HG03045 (cell line): ENCODE results near the gene KLHDC9.
"Not testable (repeated sequence)": the region's sequence is repeated elsewhere in the genome, so short reads cannot be mapped to it uniquely, and the experiment has no call there.

Experiments
- ATAC-seq: cut with Tn5 transposase; IDR thresholded peaks from one replicate; pipeline ENCODE4 v1.9.1; 2021; ENCODE audit warnings: mild to moderate bottlenecking, moderate library complexity; ENCODE audit not compliant: unreplicated experiment

Gene KLHDC9

DNA sequence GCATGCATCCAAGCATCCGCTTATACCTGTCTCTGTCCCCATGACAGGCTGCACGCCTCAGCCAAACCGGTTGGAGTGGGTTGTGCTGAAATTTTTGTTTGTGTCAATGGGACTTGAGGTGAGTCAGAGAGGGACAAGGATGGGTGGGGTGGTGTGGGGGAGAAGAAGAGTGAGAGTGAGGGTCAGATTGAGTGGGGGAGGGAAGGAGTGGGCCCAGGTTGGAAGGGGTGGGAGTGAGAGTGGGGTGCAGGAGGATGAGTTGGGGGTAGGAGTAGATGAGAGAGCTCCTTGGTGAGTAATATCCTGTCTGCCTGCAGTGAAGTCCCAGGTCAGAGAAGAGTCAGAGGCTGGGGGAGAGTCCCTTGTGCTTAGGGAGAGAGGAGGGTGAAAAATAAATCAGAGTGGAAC, 5.5 kb upstream of the KLHDC9 start:
- ATAC-seq: no peak

DNA sequence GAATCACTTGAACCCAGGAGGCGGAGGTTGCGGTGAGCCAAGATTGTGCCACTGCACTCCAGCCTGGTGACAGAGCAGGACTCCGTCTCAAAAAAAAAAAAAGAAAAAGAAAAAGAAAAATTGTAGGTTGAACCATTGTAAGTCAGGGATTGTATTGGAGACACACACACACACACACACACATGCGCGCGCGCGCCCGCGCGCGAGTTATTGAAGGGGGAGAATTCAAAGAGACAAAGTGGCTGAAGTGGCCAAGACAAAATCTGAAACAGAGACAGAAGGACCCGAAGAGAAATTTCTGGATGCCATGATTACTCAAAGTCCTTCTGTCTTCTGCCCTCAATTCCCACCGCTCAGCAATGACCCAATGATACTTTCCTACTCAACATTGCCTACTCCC, 3.7 kb upstream of the KLHDC9 start:
- no peak for ATAC-seq

DNA sequence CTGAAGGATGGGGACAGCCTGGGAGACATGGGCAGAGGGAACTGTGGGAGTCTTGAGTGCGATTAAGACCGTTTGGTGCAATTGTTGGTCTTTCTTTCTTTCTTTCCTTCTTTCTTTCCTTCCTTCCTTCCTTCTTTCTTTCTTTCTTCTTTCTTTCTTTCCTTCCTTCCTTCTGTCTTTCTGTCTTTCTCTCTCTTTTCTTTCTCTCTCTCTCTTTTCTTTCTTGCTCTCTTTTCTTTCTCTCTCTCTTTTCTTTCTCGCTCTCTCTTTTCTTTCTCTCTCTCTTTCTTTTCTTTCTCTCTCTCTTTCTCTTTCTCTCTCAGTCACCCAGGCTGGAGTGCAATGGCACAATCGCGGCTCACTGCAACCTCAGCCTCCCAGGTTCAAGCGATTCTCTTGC, 2.9 kb upstream of the KLHDC9 start:
- ATAC-seq: no peak

DNA sequence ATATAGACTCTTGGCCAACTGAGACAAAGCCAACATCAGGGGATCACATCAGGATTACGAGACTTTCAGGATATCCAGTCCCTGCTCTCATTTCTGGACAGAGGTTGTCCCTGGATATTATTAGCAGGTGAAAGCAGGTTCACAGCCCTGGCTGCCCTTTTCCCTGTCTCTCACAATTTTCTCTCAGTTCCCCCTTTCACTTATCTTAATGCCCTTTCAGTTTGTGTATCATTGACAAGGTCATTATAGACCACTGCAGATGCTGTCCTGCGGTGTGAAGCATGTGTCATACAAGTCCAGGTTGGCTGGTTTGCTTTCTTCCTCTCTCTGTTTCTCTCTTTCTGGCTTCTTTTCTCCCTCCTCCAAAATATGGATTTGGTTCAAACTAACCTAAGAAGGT, 2.1 kb upstream of the KLHDC9 start:
- no peak for ATAC-seq

DNA sequence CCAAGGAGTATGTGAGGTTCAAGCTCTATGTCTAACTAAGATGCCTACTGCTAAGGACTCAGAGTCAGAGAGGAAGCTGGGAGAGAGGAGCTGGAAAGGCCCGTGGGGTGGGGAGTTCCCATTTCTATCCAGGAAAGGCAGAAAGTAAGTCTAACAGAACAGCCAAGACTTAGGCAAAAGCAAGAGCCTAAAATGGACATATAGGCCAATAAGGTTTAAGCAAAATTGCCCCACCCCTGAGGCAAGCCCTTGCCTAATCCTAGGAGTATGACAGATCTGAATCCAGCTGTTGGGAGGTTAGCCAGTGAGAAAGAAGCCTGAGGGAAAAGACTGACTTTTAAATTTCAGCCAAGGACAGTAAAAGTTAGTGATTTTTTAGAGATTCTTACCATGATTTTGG, 1.6 kb upstream of the KLHDC9 start:
- no peak for ATAC-seq

DNA sequence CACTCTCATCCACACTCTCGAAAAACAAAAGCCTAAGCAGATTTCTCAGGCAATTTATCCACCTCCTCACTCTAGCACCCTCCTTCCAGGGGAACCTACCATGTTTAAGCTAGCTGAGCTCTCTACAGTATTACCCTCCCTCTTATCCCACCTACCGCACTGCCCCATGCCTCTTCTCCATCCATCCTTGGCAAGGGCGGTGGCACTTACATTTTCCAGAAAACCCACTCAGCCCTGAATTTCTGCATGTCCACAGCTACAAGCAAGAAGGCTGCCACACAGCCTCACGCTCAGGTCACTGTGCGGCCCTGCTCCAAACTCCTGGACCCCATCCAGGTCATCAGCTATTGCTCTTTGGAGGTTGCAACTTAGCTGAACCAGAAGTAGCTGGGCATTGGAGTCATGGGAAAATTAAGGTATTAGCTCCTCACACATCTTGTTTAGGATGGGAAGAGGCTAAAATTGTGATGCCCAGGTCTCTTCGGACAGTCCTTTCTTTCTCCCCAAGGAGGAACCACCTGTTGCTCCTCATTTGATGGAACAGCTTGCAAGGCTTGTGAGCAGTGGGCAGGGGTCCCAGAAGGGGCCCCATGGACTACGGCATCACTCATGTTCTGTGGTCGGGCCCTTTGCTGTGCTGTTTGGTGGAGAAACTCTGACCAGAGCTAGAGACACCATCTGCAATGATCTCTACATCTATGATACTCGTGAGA, 1.1 kb downstream of the KLHDC9 start:
- ATAC-seq: no peak

DNA sequence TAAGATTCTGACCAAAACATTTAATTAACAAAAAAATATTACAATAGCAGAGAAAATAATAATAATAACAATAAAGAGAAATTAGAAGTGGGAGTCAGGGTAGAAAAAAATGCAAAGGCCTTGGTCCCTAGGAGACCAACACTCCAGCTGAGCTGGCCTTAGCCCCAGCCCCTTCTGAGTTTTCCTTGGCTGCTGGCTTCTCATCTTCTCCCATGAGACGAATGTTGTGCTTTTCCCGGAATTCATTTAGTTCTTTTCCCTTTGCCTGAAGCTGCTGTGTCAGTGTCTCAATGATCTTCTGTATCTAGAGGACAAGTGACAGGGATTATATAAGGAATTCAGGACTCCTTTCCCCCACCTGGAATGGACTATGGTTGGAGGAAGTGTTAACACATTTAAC, 2.4 kb downstream of the KLHDC9 start:
- ATAC-seq: no peak

DNA sequence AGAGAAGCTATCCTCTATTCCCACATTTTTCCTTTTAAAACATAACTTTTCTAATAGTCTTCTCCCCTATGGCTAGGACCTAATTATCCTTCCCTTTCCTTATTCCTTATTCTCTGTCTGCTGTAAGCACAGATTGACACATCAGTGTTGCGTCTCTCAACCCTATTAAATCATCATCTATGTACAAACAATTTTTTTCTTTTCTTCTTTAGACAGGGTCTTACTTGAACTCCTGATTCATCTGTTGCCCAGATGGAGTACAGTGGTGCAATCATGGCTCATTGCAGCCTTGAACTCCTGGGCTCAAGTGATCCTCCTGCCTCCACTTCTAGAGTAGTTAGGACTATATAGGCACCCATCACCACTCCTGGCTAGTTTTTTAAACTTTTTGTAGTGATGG, 8.3 kb downstream of the KLHDC9 start:
- no peak for ATAC-seq

DNA sequence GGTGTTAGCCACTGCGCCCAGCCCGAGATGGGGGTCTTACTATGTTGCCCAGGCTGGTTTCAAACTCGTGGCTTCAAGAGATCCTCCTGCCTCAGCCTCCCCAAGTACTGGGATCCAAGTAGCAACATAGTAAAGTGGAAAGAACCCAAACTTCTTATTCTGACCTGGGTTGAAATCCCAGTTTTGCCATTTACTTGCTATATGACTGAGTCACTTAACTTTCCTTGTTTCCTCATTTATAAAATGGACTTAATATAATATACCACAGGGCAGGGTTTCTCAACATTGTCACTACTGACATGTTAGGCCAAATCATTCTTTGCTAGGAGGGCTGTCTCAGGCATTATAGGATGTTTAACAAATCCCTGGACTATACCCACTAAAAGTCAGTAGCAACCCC, 13.0 kb downstream of the KLHDC9 start:
- ATAC-seq: no peak

DNA sequence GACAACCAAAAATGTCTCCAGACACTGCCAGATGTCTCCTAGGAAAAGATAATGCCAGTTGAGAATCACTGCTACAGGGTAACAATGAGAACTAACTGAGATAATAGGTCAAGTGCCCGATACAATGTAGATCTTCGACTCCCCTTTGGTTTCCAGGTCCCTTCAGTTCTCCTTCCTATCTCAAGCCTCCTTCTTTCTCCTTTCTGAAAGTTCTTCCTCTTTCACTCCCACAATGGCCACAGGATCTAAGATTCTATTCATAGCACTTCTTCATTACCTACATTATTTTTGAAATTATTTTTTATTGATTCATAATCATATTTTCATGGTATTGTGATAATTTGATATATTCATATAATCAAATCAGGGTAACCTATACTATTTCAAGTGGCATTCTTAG, 13.4 kb downstream of the KLHDC9 start:
- ATAC-seq: no peak

DNA sequence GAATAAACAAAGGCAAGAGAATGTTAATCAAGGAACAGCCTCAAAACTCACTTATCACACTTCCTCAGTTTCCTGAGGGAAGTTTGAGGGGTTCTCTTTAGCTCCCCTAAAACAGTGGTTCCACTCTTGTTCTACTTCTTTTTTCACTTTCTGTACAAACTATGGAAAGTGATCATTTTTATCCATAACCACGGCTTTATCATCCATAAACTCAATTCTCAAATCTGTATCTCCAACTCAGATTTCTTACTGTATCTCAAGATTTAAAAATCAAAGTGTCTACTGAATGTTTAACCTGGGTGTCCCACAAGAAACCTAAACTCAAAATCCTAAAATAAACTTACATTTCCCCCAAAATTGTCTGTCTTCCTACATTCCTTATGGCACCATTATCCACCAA, 15.8 kb downstream of the KLHDC9 start:
- ATAC-seq: no peak

DNA sequence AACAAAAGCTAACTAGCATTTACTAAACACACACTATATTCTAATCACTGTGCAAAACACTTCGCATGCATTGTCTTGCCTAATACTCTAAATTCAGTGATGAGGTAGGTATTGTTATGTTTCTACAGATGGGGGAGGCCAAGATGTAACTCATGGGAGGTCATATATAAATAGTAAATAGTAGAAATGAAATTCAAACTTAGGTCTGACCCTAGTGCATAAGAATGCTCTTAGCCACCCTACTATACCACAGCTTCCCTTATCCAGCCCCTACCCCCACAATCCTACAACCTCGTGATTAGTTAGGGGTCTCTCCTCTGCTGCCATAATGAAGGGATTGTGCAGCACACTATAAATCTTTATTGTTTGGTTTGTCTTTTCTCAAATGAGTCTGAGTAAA, 16.4 kb downstream of the KLHDC9 start:
- no peak for ATAC-seq

DNA sequence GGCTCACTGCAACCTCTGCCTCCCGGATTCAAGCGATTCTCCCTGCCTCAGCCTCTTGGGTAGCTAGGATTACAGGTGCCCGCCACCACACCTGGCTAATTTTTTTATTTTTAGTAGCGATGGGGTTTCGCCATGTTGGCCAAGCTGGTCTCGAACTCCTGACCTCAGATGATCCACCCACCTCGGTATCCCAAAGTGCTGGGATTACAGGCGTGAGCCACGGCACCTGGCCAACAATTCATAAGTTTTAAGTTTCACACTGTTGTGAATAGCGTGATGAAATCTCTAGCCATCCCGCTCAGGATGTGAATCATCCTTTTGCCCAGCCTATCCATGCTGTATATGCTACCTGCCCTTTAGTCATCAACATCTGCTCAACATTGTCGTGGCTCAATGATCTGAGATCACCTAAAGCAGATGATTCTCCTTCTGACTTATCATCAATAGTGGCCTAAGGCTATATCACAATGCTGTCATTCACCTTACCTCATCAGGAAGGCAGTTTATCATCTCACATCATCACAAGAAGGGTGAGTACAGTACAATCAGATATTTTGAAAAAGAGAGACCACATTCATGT, 17.1 kb downstream of the KLHDC9 start:
- no peak for ATAC-seq

DNA sequence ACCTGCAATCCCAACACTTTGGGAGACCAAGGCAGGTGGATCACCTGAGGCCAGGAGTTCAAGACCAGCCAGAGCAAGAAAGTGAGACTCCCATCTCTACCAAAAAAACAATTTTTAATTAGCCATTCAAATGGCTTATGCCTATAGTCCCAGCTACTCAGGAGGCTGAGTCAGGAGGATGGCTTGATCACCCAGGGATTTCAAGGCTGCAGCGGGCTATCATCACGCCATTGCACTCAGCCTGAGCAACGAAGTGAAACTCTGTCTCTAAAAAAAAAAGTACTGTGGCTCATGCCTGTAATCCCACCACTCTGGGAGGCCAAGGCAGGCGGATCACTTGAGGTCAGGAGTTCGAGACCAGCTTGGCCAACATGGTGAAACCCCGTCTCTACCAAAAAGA, 17.8 kb downstream of the KLHDC9 start:
- not testable (repeated sequence) for ATAC-seq

DNA sequence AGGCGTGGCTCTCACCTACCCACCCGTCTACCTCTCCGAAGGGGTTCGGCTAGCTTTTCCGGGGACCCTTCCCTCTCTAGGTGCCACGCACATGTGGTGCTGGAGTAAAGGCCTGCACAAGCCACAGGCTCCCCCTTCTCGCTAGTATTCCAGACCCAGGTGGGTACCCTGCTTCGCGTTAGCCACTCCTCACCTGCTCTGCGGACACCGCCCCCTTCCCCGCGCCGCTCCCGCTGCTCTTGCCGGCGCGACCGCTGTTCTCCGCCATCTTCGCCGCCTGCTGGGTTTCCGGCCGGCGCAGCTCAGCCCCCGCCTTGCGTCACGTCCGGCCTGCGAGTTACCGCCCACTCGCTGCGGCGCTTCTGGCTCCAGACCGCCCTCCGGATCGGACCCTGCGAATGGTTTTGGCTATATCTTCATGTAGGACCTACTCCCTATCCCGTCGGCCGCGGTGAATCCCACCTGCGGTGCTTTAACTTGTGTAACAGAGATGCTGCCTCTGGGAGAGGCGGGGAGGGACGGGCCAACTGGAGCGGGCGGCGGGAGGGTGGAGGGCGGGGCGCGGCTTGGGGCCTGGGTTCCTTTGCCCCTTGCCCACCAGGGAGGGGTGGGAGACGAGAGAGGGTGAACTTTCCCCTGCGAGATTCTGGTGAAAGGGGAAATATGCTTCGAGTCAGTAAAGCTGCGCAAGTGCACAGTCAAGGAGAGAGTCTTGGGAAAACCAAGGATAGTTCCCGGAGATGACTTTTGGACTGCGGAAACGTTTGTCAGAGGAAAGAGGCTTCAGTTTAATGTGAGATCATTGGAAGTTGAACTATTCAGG, 19.8 kb downstream of the KLHDC9 start, which contains the start of the genes NIT1 and PFDN2:
Gene NIT1 (plus strand): TSS at position 347 of the 823 bp plus-strand sequence. CDS start 72 bp downstream, at position 419.
Gene PFDN2 (minus strand): TSS at position 279 of the 823 bp plus-strand sequence. CDS start 11 bp downstream, at position 268.
- peak; percentile 89 for ATAC-seq

DNA sequence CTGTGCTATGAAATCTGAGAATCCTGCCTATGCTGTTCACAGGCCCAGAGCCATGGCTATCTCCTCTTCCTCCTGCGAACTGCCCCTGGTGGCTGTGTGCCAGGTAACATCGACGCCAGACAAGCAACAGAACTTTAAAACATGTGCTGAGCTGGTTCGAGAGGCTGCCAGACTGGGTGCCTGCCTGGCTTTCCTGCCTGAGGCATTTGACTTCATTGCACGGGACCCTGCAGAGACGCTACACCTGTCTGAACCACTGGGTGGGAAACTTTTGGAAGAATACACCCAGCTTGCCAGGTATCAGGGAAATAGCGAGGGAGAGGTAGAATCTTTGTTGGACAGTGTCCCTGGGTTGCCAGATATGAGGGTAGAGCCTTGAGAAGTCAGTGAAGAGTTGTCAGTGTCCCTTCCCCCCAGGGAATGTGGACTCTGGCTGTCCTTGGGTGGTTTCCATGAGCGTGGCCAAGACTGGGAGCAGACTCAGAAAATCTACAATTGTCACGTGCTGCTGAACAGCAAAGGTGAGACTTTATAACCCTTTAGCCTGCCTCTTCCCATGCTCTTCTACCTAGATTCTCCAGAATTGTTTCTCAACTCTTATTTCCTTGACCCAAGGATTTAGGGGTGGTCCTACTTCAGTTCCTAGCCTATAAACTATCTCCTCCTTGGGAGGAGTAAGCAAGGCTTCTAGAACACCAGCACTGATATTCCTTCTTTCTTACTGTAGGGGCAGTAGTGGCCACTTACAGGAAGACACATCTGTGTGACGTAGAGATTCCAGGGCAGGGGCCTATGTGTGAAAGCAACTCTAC, 21.1 kb downstream of the KLHDC9 start:
- ATAC-seq: no peak

DNA sequence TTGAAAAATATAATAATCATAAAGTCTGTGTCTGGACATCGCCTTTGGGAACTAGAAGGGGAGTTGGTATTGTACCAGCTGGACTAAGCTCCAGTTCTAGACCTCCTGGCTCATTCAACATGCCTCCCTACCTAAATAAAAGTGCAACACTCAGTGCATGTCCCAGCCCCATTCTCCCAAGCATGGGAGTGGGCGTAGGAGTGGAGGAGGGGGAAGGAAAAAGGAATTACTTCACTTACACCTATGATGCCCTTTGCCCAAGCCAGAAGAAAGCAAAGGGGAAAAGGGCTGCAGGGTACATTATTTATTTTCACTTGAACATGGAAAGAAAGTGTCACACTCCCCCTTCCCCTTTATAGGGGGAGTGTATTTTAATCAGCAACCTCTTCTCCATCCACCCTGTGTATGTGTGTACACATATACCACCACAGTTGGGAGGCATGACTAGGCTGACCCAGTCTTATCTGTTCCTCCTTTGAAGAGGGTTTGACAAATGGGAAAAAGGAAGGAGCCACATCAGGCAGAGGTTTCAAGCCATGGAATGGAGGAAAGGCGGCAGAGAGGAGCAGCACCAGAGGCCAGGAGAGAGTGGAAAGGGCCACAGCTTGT, 23.0 kb downstream of the KLHDC9 start:
- no peak for ATAC-seq

DNA sequence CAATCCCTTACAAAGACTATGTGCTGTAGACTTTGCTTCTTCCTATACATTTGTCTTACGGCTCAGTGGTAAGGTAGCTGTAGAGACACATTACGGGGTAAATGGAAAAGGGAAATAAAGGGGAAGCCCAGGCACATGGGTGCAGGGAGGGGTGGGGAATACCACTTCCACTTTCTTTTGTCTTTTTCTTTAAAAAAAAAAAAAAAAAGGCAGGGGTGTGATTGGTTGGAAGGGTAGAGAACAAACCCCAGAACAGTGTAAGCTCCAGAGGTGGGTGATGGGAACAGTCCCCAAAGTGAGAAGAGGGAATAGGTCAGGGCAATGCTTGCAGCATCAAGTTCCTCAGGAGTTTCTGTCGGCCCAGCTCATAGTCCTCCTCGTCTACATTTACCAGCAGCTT, 23.7 kb downstream of the KLHDC9 start:
- no peak for ATAC-seq

DNA sequence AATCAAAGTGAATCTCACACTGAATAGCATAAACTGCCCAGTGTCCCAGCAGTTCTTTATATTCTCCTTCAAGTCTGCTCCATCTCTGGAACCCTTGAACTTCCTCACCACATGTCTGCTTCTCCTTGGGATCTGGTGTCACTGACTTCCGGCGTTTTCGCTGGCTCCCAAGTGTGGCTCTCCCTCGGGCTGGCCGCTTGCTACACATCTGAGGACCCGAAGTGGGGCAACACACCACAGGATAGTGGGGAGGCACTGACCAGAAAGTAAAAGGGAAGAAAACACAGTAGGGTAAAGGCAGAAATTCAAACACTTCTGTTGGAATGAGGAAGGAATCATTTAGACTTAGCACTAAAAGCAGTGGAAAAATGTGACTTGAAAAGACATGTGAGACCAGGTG, 24.8 kb downstream of the KLHDC9 start:
- ATAC-seq: no peak

DNA sequence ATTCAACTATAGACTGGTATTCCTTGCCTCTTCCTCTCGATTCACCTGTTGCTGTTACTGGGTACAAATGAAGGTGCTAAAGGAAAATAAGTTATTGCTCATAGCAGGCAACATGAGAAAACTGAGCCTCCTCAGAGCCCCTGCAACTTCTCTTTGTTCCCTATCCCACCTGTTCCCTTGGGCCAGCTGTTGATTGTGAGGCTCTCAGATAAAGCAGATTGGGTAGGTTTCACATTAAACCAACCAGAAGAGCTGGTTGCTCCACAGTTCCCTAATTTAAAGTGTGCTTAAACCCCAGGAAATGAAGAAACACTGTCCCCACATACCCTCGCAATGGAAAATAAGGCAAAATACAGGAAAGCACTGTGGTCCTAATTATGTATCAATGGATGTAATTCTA, 29.5 kb downstream of the KLHDC9 start:
- ATAC-seq: no peak
